ENCODE measurements around the gene DRD1.
"Not testable (repeated sequence)": the region's sequence is repeated elsewhere in the genome, so short reads cannot be mapped to it uniquely, and the experiment has no call there.

DRD1 gene

GRCh38 chr5:175406300-175406699 is 37.7 kb downstream of the DRD1 start:
- no peak overlapping the region for H3K4me2 ChIP-seq
- no peaks in the 10 kb centered on the region for H3K36me3 ChIP-seq
- no peaks in the 10 kb centered on the region for H4K20me1 ChIP-seq
- H3K9ac ChIP-seq = no peak overlapping the region
- no peak overlapping the region for H3K4me3 ChIP-seq
- H3K27me3 ChIP-seq = no peaks in the 10 kb centered on the region
- H3K27ac ChIP-seq = no peak overlapping the region
- no peaks in the 10 kb centered on the region for H3K9me3 ChIP-seq
- no peaks in the 10 kb centered on the region for H3K4me1 ChIP-seq
- no peak for TF ChIP-seq Cebpa-rat (IDR thresholded peaks at IDR 0.05)

DNA sequence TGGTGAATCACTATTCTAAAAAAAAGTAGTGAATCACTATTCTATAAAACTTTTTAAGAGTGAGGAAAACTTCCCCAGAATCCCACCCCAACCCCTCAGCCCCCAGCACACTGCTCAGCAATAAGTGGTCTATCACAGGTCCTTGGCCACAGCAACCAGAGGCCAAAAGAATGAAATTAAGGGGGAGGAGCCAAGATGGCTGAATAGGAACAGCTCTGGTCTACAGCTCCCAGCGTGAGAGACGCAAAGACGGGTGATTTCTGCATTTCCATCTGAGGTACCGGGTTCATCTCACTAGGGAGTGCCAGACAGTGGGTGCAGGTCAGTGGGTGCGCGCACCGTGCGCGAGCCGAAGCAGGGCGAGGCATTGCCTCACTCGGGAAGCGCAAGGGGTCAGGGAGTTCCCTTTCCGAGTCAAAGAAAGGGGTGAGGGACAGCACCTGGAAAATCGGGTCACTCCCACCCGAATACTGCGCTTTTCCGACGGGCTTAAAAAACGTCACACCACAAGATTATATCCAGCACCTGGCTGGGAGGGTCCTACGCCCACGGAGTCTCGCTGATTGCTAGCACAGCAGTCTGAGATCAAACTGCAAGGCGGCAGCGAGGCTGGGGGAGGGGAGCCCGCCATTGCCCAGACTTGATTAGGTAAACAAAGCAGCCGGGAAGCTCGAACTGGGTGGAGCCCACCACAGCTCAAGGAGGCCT is 46.2 kb downstream of the DRD1 start:
- H3K4me3 ChIP-seq, H4K20me1 ChIP-seq, H3K9me3 ChIP-seq, H3K9ac ChIP-seq, H3K4me1 ChIP-seq, H3K27me3 ChIP-seq, H3K4me2 ChIP-seq, H3K36me3 ChIP-seq, H3K27ac ChIP-seq: not testable (repeated sequence)

- H3K27me3 ChIP-seq, H3K4me2 ChIP-seq, H3K36me3 ChIP-seq, H4K20me1 ChIP-seq, H3K4me3 ChIP-seq, H3K9ac ChIP-seq, H3K9me3 ChIP-seq, H3K27ac ChIP-seq, H3K4me1 ChIP-seq: not testable (repeated sequence)
Observed at GRCh38 chr5:175395430-175395829, 48.6 kb downstream of the DRD1 start.

DNA sequence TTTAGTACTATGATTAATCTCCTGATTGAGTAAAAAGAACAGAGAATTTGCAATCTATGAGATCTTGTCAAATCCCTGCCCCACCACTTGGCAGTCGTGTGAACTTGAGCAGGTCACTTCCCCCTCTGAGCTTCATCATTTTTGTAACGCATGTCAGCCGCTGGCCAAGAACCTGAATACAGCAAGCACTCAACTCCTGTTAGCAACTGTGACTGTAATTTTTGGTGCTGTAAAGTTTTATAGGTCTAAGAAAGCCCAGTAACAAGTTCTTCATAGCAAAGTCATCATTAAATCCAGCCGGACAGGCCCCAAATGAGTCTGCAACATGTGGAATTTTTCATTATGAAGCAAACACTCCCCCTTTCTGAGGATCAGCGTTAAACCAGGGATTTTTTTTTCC is 49.4 kb downstream of the DRD1 start:
- Histone ChIP-seq H3K4me1 (no peaks in the 10 kb centered on the region), H3K4me3 (no peak overlapping the region), H3K27me3 (no peaks in the 10 kb centered on the region), H3K36me3 (no peaks in the 10 kb centered on the region), H3K27ac (no peak overlapping the region), H3K9ac (no peak overlapping the region), H3K9me3 (no peaks in the 10 kb centered on the region), H4K20me1 (no peaks in the 10 kb centered on the region), H3K4me2 (no peak overlapping the region)
- TF ChIP-seq Cebpa-rat (IDR thresholded peaks at IDR 0.05) = no peak

- Histone ChIP-seq H3K9ac (no peak overlapping the region), H3K9me3 (no peaks in the 10 kb centered on the region), H3K36me3 (no peaks in the 10 kb centered on the region), H3K4me2 (no peak overlapping the region), H3K4me3 (no peak overlapping the region), H3K27ac (no peak overlapping the region), H4K20me1 (no peaks in the 10 kb centered on the region), H3K4me1 (no peaks in the 10 kb centered on the region), H3K27me3 (no peaks in the 10 kb centered on the region)
- TF ChIP-seq Cebpa-rat (IDR thresholded peaks at IDR 0.05) = no peak
Observed at GRCh38 chr5:175393897-175394296, 50.1 kb downstream of the DRD1 start.

DNA sequence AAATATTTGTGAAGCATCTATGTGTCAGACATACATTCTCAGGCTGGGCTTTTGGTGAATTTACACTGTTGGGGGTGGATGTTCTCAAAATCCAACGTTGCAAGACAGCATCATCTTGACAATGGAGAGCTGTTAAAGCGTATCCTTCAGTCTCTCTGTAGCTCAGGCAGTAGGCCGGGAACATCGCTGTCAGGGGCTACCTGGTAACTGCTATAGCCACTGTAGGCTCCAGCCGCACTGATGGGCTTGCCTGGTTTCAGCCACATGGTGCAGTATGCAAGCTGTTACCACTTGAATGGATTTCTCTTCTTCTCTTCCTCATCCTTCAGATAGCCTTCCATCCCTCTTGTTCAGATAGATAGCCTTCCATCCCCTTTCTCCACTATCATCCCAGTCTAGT is 51.7 kb downstream of the DRD1 start:
- Histone ChIP-seq H3K9me3 (no peaks in the 10 kb centered on the region), H3K4me2 (no peak overlapping the region), H4K20me1 (no peaks in the 10 kb centered on the region), H3K36me3 (no peaks in the 10 kb centered on the region), H3K4me1 (peaks cover 2% of the 10 kb centered on the region), H3K27ac (no peak overlapping the region), H3K27me3 (no peaks in the 10 kb centered on the region), H3K4me3 (no peak overlapping the region), H3K9ac (no peak overlapping the region)
- no peak for TF ChIP-seq Cebpa-rat (IDR thresholded peaks at IDR 0.05)

- Histone ChIP-seq H3K4me2 (no peak overlapping the region), H3K9me3 (no peaks in the 10 kb centered on the region), H3K4me1 (peaks cover 10% of the 10 kb centered on the region), H3K36me3 (no peaks in the 10 kb centered on the region), H3K27ac (no peak overlapping the region), H3K9ac (no peak overlapping the region), H3K27me3 (no peaks in the 10 kb centered on the region), H3K4me3 (no peak overlapping the region), H4K20me1 (no peaks in the 10 kb centered on the region)
- TF ChIP-seq Cebpa-rat (IDR thresholded peaks at IDR 0.05) = no peak
Observed at GRCh38 chr5:175390352-175391083, 53.5 kb downstream of the DRD1 start.

Data from BLaER1 (cell line).